Tibial nerve (tissue), 4 donors: ENCODE data around the gene SHC4. TPM values are rescaled to one million over a fixed set of nuclear protein-coding genes. Genes with fewer than 3 reads are reported as not detected.
A peak's percentile ranks its signal among the peaks of the same experiment; 100 is the strongest.

Experiments
- DNase-seq, 2 donors: peaks; one replicate each; pipeline ENCODE4 v3.0.0-alpha.2; 2019; ENCODE audit warnings: low spot score in 2 of 2
- H3K27ac ChIP-seq, 4 donors: fragments of 200-600 bp; sonication (generic) in 3 of 4; one replicate each; pipeline ENCODE4 v1.5.1; 2017 to 2019; ENCODE audit warnings: mild to moderate bottlenecking in 1 of 4
- H3K27me3 ChIP-seq, 2 donors: fragments of 200-600 bp; sonication (generic) in 1 of 2; one replicate each; pipeline versions ENCODE4 v1.5.1 to v1.6.0; 2017 to 2019
- H3K36me3 ChIP-seq, 3 donors: fragments of 200-600 bp; sonication (generic); one replicate each; pipeline ENCODE4 v1.5.1; 2018 to 2019
- H3K4me1 ChIP-seq, 4 donors: fragments of 200-600 bp; sonication (generic) in 3 of 4; one replicate each; pipeline ENCODE4 v1.5.1; 2017 to 2019
- H3K4me3 ChIP-seq, 4 donors: fragments of 200-600 bp; sonication (generic) in 3 of 4; one replicate each; pipeline ENCODE4 v1.5.1; 2017 to 2019; ENCODE audit warnings: mild to moderate bottlenecking in 1 of 4, moderate library complexity in 1 of 4
- H3K9me3 ChIP-seq, 4 donors: fragments of 200-600 bp; sonication (generic) in 3 of 4; one replicate each; pipeline ENCODE4 v1.5.1; 2017 to 2019
- CTCF ChIP-seq, 5 experiments: fragments of 200-600 bp in 3 of 5; fragments of 450-650 bp in 2 of 5; sonication (generic) in 3 of 5; IDR thresholded peaks; one replicate each; pipeline ENCODE4 v1.5.1; 2016 to 2019; ENCODE audit warnings: antibody characterized with exemption in 5 of 5, mild to moderate bottlenecking in 3 of 5, moderate library complexity in 2 of 5
- EP300 ChIP-seq, 2 donors: sonication (generic); formaldehyde crosslinking; IDR thresholded peaks; one replicate each; pipeline ENCODE4 v1.6.1; 2017; ENCODE audit warnings: antibody characterized with exemption in 2 of 2, mild to moderate bottlenecking in 1 of 2
- POLR2A ChIP-seq, 2 donors: fragments of 450-650 bp; IDR thresholded peaks; one replicate each; pipeline ENCODE4 v1.6.1; 2017; ENCODE audit warnings: antibody characterized with exemption in 2 of 2, mild to moderate bottlenecking in 2 of 2, moderate library complexity in 2 of 2
- WGBS, 2 donors: methylation state at CpG; one replicate each; pipeline ENCODE4 v1.1.5; 2018; 5-methylcytosine and 5-hydroxymethylcytosine counted together
- total RNA-seq, 4 donors: library from RNA; depleted of rRNA; stranded (reverse); fragments of >200 nt; gene quantifications; one replicate each; pipeline ENCODE4 v1.1.0, GENCODE V29; 2016

SHC4 gene
- total RNA-seq, 4 donors from 2014 or later = 36.9 to 71.7 (median 47.5) TPM

DNA sequence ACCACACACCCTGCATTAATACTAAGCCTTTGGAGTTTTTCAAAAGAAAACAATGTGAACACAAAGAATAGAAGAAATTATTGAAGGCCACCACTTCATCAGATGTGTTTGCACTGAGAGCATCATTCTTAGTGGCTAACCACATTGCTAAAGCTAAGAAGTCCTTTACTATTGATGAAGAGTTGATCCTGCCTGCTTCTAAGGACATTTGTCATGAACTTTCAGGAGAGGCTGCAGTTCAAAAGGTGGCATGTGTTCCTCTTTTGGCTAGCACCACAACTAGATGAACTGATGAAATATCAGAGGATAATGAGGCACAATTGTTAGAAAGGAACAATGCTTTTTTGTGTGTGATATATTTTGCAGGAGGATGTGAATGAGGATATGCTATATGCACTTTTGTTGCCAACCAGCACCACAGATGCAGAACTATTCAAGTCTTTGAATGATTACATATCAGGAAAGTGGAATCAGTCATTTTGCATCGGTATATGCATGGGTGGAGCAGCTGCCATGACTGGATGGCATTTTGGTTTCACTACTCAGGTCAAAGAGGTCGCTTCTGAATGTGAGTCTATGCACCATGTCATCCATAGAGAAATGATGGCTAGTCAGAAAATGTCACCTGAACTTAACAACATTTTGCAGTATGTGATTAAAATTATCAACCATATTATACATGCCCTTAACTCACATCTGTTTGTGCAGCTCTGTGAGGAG, 88.3 kb downstream of the SHC4 start:
- H3K36me3 ChIP-seq = peaks cover 0 to 5% (median 0%) of the 10 kb centered on the region in 3 donors
- peaks cover 0 to 48% (median 14%) of the 10 kb centered on the region in 4 donors for H3K4me1 ChIP-seq
- H3K9me3 ChIP-seq = no peaks in the 10 kb centered on the region
- H3K27me3 ChIP-seq = no peaks in the 10 kb centered on the region
- H3K4me3 ChIP-seq = no peak overlapping the region
- peak overlapping the region in 2 of 4 donors; percentile 52 to 57 for H3K27ac ChIP-seq
- no peak for TF ChIP-seq EP300 (IDR thresholded peaks at IDR 0.05)
- TF ChIP-seq CTCF (IDR thresholded peaks at IDR 0.05) = no peak
- no peak for TF ChIP-seq POLR2A (IDR thresholded peaks at IDR 0.05)
- 56 to 61% methylated on average over 2 of the region's 2 CpGs for WGBS, 2 donors
- DNase-seq = no peak

GRCh38 chr15:48872632-48873031, 91.1 kb downstream of the SHC4 start:
- no peak for TF ChIP-seq POLR2A (IDR thresholded peaks at IDR 0.05)
- no peak for TF ChIP-seq CTCF (IDR thresholded peaks at IDR 0.05)
- no peak for TF ChIP-seq EP300 (IDR thresholded peaks at IDR 0.05)

DNA sequence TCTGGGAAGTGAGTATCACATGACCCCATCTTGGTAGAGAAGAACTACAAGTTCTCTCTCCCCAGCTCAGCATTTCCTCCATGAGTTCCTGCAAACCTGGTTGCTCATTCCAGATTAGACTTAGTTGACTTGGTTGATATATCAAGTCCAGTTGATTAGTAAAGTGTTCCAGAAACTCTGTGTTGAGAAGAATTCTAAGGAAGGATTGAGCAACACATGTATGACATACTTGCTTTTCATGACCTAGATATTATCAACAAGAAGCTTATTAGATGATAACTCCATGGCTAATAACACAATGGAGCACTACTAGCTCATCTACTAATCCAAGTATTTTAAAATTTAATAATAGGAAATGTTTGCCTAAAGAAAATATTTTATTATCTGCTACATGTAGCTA, 92.2 kb downstream of the SHC4 start:
- DNase-seq = no peak
- Histone ChIP-seq H3K9me3 (no peaks in the 10 kb centered on the region), H3K27ac (peak overlapping the region in 1 of 4 donors; percentile 6), H3K4me3 (no peak overlapping the region), H3K36me3 (peaks cover 0 to 5% (median 0%) of the 10 kb centered on the region in 3 donors), H3K27me3 (no peaks in the 10 kb centered on the region), H3K4me1 (peaks cover 0 to 49% (median 13%) of the 10 kb centered on the region in 4 donors)
- TF ChIP-seq EP300 (IDR thresholded peaks at IDR 0.05) = no peak
- TF ChIP-seq CTCF (IDR thresholded peaks at IDR 0.05) = no peak

More at GRCh38 chr15:48872632-48873031, 91.1 kb downstream of the SHC4 start:
- Histone ChIP-seq H3K36me3 (peaks cover 0 to 5% (median 0%) of the 10 kb centered on the region in 3 donors), H3K27ac (peak overlapping the region in 1 of 4 donors; percentile 48), H3K4me1 (peaks cover 0 to 54% (median 13%) of the 10 kb centered on the region in 4 donors), H3K27me3 (no peaks in the 10 kb centered on the region), H3K9me3 (no peaks in the 10 kb centered on the region), H3K4me3 (no peak overlapping the region)
- DNase-seq = no peak
- 76 to 77% methylated on average over 2 of the region's 2 CpGs for WGBS, 2 donors

DNA sequence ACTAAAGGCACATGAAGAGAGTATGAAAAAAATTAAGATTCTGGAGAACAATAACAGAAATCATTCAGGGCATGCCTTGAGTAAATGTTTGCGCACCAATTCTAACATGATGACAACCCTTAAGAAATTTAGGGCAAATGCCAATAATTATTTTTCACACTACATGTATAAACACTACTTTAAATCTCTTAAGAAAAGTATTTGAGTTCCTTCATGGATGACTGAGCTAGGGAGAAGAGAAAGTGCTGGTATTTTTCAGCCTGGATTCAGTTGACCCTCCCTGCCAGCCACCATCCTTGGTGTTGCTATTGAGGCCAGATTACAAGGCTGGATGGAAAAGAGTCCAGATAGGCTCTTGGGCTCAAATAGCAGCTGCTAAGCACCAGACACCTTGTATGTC, 93.8 kb downstream of the SHC4 start:
- Histone ChIP-seq H3K27me3 (no peaks in the 10 kb centered on the region), H3K36me3 (peaks cover 0 to 5% (median 0%) of the 10 kb centered on the region in 3 donors), H3K4me1 (peaks cover 0 to 40% (median 11%) of the 10 kb centered on the region in 4 donors), H3K4me3 (no peak overlapping the region), H3K27ac (peak overlapping the region in 2 of 4 donors; percentile 64 to 68), H3K9me3 (no peaks in the 10 kb centered on the region)
- WGBS, 2 donors = 96 to 100% methylated on average over 1 of the region's 1 CpG
- TF ChIP-seq CTCF (IDR thresholded peaks at IDR 0.05) (no peak), EP300 (IDR thresholded peaks at IDR 0.05) (no peak), POLR2A (IDR thresholded peaks at IDR 0.05) (no peak)
- DNase-seq = no peak

- TF ChIP-seq CTCF (IDR thresholded peaks at IDR 0.05) (no peak), EP300 (IDR thresholded peaks at IDR 0.05) (no peak), POLR2A (IDR thresholded peaks at IDR 0.05) (no peak)
- no peaks in the 10 kb centered on the region for H3K9me3 ChIP-seq
- DNase-seq = no peak
- no peak overlapping the region for H3K4me3 ChIP-seq
- peaks cover 0 to 35% (median 7%) of the 10 kb centered on the region in 4 donors for H3K4me1 ChIP-seq
- no peaks in the 10 kb centered on the region for H3K27me3 ChIP-seq
- H3K36me3 ChIP-seq = peaks cover 0 to 5% (median 0%) of the 10 kb centered on the region in 3 donors
- WGBS, 2 donors = 37 to 44% methylated on average over 2 of the region's 2 CpGs
- peak overlapping the region in 2 of 4 donors; percentile 64 to 68 for H3K27ac ChIP-seq
These were observed 95.2 kb downstream of the SHC4 start for GRCh38 chr15:48868536-48868935.
